Globus pallidus (tissue), 1 donor: ENCODE measurements around the gene CTSO.
"Not testable (repeated sequence)": the region's sequence is repeated elsewhere in the genome, so short reads cannot be mapped to it uniquely, and the experiment has no call there.

Source experiments
- DNase-seq: peaks from one replicate; pipeline ENCODE4 v3.0.0-alpha.2; 2015; ENCODE audit warnings: low spot score

CTSO gene

DNA sequence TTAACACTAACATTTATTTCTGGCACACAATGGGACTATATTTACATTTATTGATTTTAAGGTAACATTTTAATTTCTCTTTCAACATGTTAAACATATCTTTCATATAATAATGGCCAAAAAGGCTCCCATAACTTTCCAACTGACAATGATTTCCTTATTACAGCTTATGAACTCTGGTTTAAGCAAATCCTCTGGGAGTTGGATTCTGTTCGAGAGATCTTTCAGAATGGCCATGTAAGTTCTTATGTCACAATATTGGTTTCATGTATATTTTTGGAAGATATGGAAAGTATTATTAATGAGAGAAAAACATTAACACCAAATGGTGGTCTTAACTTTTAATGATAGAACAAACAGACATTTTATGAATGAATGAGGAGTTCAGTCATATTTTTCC, 46.1 kb downstream of the CTSO start:
- no peak for DNase-seq

DNA sequence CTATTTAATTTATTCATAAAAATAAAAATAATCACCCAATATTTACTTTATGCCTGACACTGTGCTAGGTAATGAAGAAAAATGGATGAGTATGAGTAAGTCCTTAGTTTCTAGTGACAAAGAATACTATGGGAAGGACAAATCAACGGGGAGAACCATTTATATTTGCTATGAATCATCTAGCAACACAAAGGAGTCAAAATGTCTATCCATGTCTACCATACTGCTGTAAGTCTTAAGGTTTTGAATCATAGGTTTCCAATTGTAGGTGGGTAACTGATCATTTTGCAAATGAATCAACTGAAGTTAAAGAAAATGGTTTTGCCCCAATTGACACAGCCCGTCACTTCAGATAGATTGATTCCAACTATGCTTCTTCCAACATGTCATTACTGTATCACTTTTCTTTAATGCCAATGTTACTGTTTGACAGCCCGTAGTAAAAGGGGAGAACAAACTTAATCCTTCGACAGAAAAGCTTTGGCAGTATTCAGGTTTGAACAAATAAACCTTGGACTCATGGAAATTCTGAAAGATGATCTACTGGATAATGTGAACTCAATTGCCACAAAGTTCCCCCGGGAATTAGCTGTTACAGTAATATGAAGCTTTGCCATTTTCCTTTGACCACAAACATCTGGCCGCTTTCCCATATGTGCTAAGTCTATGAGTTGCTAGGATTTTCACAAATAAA, 47.0 kb downstream of the CTSO start:
- DNase-seq = no peak

DNA sequence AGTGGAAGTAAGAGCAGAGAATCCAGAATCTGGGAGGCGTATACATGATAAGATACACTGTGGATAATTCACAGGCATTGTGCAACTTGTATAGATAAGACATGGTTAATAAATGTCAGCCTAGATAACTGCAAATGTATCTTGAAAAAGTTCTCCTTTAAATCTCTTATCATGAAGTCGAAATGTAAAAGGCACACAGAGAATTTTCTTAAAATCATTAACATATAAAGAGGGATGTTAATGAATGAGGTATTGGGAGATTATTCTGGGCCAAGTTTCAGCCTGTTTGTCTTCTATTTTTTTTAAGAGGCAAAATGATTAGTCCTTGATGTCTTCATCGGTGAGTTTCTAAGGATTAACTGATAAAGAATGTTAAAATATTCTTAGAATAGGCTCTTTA, 49.3 kb downstream of the CTSO start:
- DNase-seq = no peak

DNA sequence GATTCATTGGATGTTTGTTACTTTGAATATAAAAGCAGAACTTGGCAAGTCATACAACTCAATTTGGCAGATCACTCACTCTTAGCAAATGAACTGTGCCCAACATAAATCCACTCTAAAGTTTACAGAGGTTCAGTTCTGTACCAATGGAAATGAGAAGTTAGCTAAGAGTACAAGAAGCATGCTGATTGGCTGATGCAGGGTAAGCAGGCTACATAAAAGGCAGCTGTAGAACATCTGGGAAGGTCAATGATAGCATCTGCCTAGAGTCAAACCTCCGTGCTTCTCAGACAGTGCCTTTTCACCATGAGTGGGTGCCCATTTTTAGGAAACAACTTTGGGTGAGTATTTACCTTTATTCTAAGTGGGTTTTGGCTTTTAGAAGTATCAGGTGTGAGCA, 50.2 kb downstream of the CTSO start, which contains the start of gene TDO2:
TSS of gene TDO2 (plus strand) at position 244 of the 400 bp plus-strand sequence. CDS start at position 307, 63 bp downstream.
- no peak for DNase-seq

DNA sequence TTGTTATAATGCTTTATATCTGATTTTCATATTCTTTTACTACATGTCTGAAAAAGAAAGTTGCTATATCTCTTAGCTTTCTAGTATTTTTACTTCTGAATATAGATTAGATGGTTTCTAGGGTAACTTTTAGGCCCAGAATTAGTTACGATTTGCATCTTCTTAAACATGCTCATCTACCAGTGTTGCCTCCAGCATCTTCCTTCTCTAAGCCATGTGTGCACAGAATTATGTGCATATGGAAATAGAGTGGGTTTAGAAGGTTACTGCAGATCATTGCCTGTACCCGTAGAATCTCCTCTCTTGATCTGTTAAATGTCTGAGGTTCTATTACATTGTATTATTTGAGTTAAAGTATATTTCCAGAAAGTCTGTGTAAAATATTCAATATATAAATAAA, 52.7 kb downstream of the CTSO start:
- DNase-seq = no peak

DNA sequence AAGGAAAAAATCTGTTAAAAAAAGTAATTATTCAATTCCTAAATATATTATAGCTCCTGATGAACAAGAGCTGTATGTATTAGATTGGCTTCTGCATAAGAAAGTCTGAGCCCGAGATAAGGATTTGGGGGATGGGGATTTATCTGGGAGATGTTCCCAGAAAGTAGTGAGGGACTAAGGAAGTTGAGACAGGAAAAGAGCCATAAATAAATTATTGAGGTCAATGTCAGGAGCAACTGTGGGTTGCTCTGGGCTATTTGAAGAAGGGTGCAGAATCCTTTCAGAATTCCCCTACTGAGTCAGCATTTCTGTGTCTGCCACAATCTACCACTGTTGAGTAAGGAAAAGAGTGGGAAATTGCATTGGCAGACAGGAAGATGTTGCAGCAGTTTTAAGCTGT, 53.3 kb downstream of the CTSO start:
- DNase-seq = no peak

DNA sequence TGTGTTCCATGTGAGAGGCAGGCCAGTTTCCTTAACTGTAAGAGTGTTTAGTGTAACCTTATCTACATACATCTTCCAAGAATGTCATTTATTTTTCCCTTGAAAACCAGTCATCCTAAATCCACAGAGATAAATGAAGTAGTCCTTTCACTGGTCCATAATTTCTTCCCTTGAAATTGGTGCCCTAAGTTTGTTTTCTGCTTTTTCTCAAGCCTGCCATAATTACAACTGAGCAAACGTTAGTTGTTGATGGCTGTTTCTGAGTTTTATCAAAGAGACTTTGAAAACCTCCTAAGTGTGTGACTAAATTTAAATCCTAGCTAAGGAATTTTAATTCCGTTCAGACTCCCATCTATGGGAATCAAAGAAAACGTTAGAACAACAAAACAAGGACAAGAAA, 53.8 kb downstream of the CTSO start:
- no peak for DNase-seq

DNA sequence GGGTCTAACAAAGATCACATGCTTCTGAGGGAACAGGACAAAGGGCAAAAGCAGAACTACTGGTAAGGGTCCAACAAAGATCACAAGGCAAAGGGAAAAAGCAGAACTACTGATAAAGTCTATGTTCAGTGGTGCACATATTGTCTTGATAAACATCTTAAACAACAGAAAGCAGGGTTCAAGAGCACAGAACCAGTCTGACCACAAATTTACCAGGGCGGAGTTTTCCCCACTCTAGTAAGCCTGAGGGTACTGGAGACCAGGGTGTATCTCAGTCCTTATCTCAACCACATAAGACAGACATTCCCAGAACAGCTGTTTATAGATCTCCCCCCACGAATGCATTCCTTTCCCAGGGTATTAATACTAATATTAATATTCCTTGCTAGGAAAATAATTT, 55.3 kb downstream of the CTSO start:
- DNase-seq = not testable (repeated sequence)

DNA sequence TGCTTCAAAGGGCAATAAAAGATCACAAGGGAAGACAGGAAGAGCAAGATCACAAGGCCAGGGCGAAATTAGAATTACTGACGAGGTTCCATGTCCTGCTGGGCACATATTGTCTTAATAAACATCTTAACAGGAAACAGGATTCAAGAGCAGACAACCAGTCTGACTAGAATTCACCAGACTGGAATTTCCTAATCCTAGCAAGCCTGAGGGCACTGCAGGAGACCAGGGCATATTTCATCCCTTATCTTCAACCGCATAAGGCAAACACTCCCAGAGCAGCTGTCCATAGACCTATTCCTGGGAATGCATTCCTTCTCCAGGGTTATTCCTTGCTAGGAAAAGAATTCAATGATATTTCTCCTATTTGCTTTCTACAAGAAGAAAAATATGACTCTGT, 62.6 kb downstream of the CTSO start:
- no peak for DNase-seq

DNA sequence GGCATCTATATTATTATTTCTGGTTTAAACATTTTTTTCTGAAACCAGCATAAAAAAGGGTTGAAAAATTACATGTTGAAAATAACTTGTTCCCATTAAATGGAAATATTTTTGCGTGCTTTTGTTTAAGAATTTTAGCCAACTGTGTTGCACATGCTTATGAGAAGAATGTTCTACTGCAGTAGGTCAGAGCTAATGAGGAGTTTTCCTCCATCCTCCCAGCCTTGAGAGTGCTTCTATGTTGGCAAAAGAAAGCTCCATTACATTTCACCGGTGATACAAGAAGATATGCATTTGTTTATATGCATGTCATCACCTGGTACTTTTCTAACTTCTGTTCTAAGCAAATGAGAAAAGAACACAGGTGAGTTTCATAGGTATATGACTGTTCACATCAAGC, 63.7 kb downstream of the CTSO start:
- DNase-seq = no peak

DNA sequence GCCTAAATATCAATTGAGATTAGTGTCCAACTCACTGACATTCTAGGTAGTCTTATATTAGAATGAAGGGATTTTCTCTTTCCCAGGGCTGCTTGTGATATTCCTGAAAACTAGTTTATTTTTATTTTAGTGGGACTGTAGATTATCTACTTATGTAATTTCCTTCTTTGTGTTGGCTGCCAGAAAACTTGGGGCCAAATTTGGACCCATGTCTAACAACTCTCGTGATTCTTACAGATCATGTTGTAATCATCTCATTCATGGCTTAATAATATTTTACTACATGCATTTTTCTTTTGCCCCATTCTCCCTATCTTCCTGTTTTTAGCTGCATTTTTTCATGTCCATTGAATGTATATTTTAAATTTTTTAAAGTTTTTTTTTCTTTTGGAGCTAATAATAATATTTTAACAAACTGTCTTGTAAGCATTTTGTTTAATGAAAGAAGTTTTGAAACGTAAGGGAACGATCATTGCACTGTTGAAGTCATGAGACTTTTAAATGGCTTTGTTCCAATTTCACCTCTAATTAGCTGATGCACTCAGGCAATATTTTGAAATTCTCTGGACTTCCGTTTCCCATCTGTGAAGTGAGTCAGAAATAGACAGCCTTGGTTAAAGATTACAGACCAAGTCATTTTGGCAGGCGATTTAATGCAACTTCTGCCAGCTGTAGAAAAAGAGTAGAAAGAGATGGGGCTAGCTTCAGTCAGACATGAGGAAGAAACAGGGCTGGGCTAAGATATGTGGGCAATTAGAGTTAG, 64.5 kb downstream of the CTSO start:
- no peak for DNase-seq

DNA sequence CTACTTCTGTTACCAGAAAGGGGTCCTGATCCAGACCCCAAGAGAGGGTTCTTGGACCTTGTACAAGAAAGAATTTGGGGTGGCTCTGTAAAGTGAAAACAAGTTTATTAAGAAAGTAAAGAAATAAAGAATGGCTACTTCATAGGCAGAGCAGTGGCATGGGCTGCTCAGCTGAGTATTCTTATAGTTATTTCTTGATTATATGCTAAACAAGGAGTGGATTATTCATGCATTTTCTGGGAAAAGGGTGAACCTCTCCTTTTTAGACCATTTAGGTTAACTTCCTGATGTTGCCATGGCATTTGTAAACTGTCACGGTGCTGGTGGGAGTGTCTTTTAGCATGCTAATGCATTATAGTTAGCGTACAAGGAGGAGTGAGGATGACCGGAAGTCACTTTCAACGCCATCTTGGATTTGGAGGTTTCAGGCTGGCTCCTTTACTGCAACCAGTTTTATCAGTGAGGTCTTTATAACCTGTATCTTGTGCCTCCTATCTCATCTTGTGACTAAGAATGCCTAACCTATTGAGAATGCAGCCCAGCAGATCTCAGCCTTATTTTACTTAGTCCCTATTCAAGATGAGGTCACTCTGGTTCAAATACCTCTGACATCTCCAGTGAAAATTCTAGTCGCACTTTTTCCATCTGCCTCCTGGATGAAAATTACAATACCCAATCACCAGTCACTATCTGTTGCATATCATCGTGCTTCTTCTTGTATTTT, 65.7 kb downstream of the CTSO start:
- DNase-seq = no peak

DNA sequence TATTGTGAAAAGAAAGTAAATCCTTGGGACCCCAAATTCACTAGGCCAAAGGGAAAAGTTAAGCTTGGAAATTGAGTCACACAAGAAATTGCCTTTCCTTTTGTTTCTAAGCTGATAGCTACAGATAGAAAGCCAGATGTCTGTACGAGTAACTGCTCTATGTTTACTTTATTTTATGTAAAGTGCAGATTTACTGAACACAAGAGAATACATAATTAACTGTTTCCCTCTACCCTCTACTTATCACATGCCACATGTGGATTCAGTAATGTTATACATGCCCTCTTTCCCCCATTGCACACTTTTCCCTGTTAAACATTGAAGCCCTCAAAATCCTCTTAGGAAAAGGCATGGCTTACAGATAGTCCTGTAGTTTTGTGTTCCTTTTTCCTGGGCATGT, 66.6 kb downstream of the CTSO start:
- no peak for DNase-seq

DNA sequence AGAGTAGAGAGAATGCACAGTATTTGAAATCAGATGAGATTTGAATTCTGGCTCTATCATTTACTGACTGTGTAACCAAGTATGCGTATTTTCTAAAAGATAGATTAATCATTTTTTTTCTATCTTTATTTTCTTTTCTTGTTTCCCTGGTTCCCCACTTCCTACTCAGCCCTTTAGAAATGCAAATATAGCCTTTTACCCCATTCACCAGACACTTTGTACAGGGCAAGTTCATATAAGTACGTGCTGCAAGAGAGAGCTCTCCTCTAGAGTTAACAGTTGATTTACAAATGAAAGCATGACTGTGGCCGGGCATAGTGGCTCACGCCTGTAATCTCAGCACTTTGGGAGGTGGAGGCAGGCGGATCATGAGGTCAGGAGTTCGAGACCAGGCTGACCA, 68.0 kb downstream of the CTSO start:
- no peak for DNase-seq

DNA sequence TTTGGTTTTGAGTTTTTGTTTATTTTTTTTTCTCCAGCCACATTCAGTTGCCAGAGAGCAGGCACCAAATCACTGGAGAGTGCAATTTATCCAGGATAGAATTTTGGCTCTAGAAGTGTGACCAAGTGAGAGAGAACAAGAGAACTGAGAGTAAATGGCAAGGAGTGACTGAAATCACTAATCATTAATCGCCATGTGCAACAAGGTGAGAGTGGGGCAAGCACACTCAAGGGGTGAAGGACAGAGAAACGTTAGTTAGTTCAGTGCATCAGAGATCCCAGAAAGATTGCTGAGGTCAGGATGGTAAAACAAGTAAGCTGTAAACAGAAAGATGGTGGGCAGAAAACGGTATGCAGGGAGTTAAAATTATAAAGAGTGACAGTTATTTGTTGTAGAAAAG, 69.8 kb downstream of the CTSO start:
- DNase-seq = no peak

DNA sequence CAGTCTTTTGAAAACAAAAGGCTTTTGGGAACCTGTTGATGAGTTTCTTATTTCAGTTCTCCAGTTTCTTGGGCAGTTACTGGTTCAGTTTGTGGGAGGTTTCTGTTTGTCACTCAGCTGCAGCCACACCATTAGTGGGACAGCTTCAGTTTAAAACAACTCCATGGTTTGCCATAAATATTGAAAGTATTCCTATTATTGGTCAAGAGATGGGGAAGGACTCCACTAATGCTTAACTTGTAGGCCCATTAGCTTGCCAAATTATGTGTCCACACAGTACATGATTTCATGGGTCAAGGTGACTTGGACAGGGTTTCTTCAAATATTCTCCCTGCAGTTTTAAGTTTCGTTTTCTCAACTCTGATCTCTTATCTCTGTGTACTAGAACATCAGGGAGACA, 72.1 kb downstream of the CTSO start:
- no peak for DNase-seq

DNA sequence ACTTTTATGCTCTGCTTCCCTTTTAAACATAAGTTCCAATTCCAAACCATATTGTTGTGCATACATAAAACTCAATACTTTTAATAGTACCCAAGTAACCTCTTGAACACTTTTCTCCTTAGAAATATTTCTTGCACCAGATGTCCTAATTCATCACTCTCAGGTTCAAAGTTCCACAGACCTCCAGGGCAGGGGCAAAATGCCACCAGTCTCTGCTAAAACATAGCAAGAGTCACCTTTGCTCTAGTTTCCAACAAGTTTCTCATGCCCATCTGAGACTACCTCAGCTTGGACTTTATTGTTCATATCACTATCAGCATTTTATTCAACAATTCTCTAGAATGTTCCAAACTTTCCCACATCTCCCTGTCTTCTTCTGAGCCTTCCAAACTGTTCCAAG, 73.9 kb downstream of the CTSO start:
- no peak for DNase-seq

DNA sequence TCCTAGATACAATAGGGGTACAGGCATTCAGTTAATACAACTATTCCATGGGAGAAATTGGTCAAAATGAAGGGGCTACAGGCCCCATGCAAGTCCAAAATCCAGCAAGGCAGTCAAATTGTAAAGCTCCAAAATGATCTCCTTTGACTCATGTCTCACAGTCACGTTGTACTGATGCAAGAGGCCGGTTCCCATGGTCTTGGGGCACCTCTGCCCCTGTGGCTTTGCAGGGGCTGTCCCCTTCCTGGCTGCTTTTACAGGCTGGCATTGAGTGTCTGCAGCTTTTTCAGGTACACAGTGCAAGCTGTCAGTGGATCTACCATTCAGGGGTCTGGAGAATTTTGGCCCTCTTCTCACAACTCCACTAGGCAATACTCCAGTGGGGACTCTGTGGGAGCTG, 75.1 kb downstream of the CTSO start:
- DNase-seq = no peak

DNA sequence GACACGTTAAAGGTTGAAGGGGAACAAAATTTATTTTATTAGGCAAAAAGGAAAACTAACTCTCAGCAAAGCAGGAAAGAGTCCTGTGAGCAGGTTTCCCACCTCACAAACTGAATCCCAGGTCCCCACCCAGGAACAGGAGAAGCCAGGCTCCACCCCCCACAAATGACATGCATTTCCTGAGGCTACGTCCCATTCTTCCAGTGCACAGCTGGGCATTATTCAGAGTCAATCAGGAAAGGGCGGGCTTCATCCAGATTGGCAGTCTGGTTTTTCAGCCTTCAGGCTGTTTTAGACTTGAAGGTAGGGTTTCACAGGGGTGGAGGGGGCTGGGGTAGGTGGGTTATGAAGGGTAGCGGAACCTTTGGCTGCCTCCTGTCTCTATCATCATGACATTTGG, 75.7 kb downstream of the CTSO start:
- no peak for DNase-seq

DNA sequence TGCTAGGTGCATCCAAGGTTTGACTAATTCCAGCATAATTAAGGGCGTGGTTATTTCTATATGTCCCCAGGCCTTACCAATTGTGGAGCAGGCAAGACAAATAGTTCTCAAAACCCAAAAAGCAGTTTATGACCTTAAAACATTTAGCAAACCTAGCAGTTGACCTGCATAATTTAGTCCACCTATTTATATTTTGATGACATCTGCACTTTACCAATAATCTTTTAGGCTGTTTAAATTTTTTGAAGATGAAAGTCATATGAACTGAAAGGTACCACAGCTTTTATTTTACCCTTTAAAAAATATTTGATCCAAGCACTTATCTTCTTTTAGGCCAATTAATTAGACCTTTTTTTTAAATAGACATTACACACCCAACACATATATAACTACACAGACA, 77.8 kb downstream of the CTSO start:
- no peak for DNase-seq
